ENCODE data around the gene AARSD1.
"Not testable (repeated sequence)": the region's sequence is repeated elsewhere in the genome, so short reads cannot be mapped to it uniquely, and the experiment has no call there.

AARSD1 gene

GRCh38 chr17:42980766-42981397 is 16.6 kb upstream of the AARSD1 start:
- peak; percentile 28 to 68 for DNase-seq (ENCODE audit: low read depth in 2 of 2)

GRCh38 chr17:42980274-42980765 is 16.1 kb upstream of the AARSD1 start, which contains the start of gene RUNDC1:
TSS of gene RUNDC1 (plus strand) at chr17:42980565. CDS start at chr17:42980577, 12 bp downstream.
- peak; percentile 80 to 89 for DNase-seq (ENCODE audit: low read depth in 2 of 2)

GRCh38 chr17:42979511-42980273 is 15.4 kb upstream of the AARSD1 start, which contains the start of gene PTGES3L:
TSS of gene PTGES3L (minus strand) at chr17:42980080. CDS start at chr17:42980053, 27 bp downstream.
- DNase-seq (ENCODE audit: low read depth in 2 of 2): no peak

- not testable (repeated sequence) for DNase-seq (ENCODE audit: low read depth in 2 of 2)
Measured at GRCh38 chr17:42975701-42976100, 11.4 kb upstream of the AARSD1 start.

- DNase-seq (ENCODE audit: low read depth in 2 of 2): no peak
Measured at GRCh38 chr17:42975265-42975664, 11.0 kb upstream of the AARSD1 start.

GRCh38 chr17:42973323-42973722 is 9.1 kb upstream of the AARSD1 start:
- not testable (repeated sequence) for DNase-seq (ENCODE audit: low read depth in 2 of 2)

- no peak for DNase-seq (ENCODE audit: low read depth in 2 of 2)
Measured at GRCh38 chr17:42971589-42971988, 7.3 kb upstream of the AARSD1 start.

GRCh38 chr17:42969001-42969581 is 4.8 kb upstream of the AARSD1 start:
- DNase-seq (ENCODE audit: low read depth in 2 of 2): no peak

- no peak for DNase-seq (ENCODE audit: low read depth in 2 of 2)
Measured at GRCh38 chr17:42967925-42968324, 3.7 kb upstream of the AARSD1 start.

GRCh38 chr17:42953669-42954068 is 10.6 kb downstream of the AARSD1 start:
- DNase-seq (ENCODE audit: low read depth in 2 of 2): no peak

GRCh38 chr17:42950044-42950783 is 14.0 kb downstream of the AARSD1 start:
- no peak for DNase-seq (ENCODE audit: low read depth in 2 of 2)

- no peak for DNase-seq (ENCODE audit: low read depth in 2 of 2)
Measured at GRCh38 chr17:42946812-42947211, 17.4 kb downstream of the AARSD1 start.

GRCh38 chr17:42944211-42944610 is 20.0 kb downstream of the AARSD1 start:
- DNase-seq (ENCODE audit: low read depth in 2 of 2): no peak

- no peak for DNase-seq (ENCODE audit: low read depth in 2 of 2)
Measured at GRCh38 chr17:42937712-42938596, 26.3 kb downstream of the AARSD1 start.

GRCh38 chr17:42929497-42929844 is 34.8 kb downstream of the AARSD1 start:
- DNase-seq (ENCODE audit: low read depth in 2 of 2): no peak

- peak in 1 of 2 experiments; percentile 8 for DNase-seq (ENCODE audit: low read depth in 2 of 2)
Measured at GRCh38 chr17:42928714-42929496, 35.3 kb downstream of the AARSD1 start.

- DNase-seq (ENCODE audit: low read depth in 2 of 2): no peak
Measured at GRCh38 chr17:42924891-42925290, 39.4 kb downstream of the AARSD1 start.

- DNase-seq (ENCODE audit: low read depth in 2 of 2): not testable (repeated sequence)
Measured at GRCh38 chr17:42923472-42923871, 40.8 kb downstream of the AARSD1 start.

GRCh38 chr17:42922294-42922693 is 42.0 kb downstream of the AARSD1 start:
- no peak for DNase-seq (ENCODE audit: low read depth in 2 of 2)

GRCh38 chr17:42920922-42921321 is 43.3 kb downstream of the AARSD1 start:
- no peak for DNase-seq (ENCODE audit: low read depth in 2 of 2)

Data from stimulated activated CD4-positive, alpha-beta T cell treated with anti-CD3 and anti-CD28 coated beads, Interleukin-12 subunit alpha, Interleukin-12 subunit beta, amount 100 ng/mL, for 24 hours (primary cell).